ENCODE measurements around the gene PRRC2B.

The PRRC2B gene

GRCh38 chr9:131484051-131484445 is 90.2 kb downstream of the PRRC2B start:
- H2AFZ ChIP-seq (ENCODE audit: insufficient read depth, low read length, poor library complexity), result no peak overlapping the region
- H3K27ac ChIP-seq (ENCODE audit: low read depth, low read length), result no peak overlapping the region
- no peak overlapping the region for H3K4ac ChIP-seq (ENCODE audit: low read depth, low read length)
- no peaks in the 10 kb centered on the region for H3K27me3 ChIP-seq (ENCODE audit: insufficient read depth, low read length)
- no peak overlapping the region for H4K8ac ChIP-seq (ENCODE audit: low read depth, low read length)
- H3K18ac ChIP-seq (ENCODE audit: low read length), result no peak overlapping the region
- H4K12ac ChIP-seq (ENCODE audit: low read depth, low read length), result no peak overlapping the region
- H3K79me1 ChIP-seq (ENCODE audit: low read length), result no peaks in the 10 kb centered on the region
- H3K79me2 ChIP-seq (ENCODE audit: control insufficient read depth, insufficient read depth, low read length, poor library complexity), result no peaks in the 10 kb centered on the region
- H3K9me3 ChIP-seq (ENCODE audit: insufficient read depth, low read depth, low read length), result peaks cover 4% of the 10 kb centered on the region
- H3K4me1 ChIP-seq (ENCODE audit: control insufficient read depth in 1 of 2, insufficient read depth in 2 of 2, low read length in 2 of 2), result no peaks in the 10 kb centered on the region
- H2AK5ac ChIP-seq (ENCODE audit: low read length), result no peak overlapping the region
- DNase-seq, result no peak
- H3K36me3 ChIP-seq (ENCODE audit: control insufficient read depth in 1 of 2, insufficient read depth in 2 of 2, low read length in 2 of 2), result peaks cover 88 to 95% of the 10 kb centered on the region in 2 experiments
- no peak overlapping the region for H3K4me3 ChIP-seq (ENCODE audit: low read depth, low read length)
- H2BK120ac ChIP-seq (ENCODE audit: insufficient read depth, low read length, poor library complexity), result no peak overlapping the region
- H2BK5ac ChIP-seq (ENCODE audit: low read depth, low read length, poor library complexity), result no peak overlapping the region
- no peak overlapping the region for H3K4me2 ChIP-seq (ENCODE audit: low read length)
- H3K23ac ChIP-seq (ENCODE audit: low read length), result no peak overlapping the region
- no peak overlapping the region for H3K9ac ChIP-seq (ENCODE audit: low read length)
- no peak overlapping the region for H3K14ac ChIP-seq (ENCODE audit: low read length)
- WGBS (ENCODE audit: extremely low coverage, insufficient coverage, insufficient read length), result no CpG with 5 or more reads among the region's 7 CpGs
- no peak overlapping the region for H4K91ac ChIP-seq (ENCODE audit: low read depth, low read length)
- no peak overlapping the region for H2BK12ac ChIP-seq (ENCODE audit: low read length)

GRCh38 chr9:131484560-131485185 is 90.8 kb downstream of the PRRC2B start:
- H3K4me3 ChIP-seq (ENCODE audit: low read depth, low read length), result no peak overlapping the region
- H4K12ac ChIP-seq (ENCODE audit: low read depth, low read length), result no peak overlapping the region
- no peak overlapping the region for H2BK120ac ChIP-seq (ENCODE audit: insufficient read depth, low read length, poor library complexity)
- H4K8ac ChIP-seq (ENCODE audit: low read depth, low read length), result no peak overlapping the region
- no peak overlapping the region for H3K23ac ChIP-seq (ENCODE audit: low read length)
- no peaks in the 10 kb centered on the region for H3K27me3 ChIP-seq (ENCODE audit: insufficient read depth, low read length)
- H3K4ac ChIP-seq (ENCODE audit: low read depth, low read length), result no peak overlapping the region
- H3K9me3 ChIP-seq (ENCODE audit: insufficient read depth, low read depth, low read length), result peaks cover 4% of the 10 kb centered on the region
- no peak overlapping the region for H2BK12ac ChIP-seq (ENCODE audit: low read length)
- no CpG with 5 or more reads among the region's 15 CpGs for WGBS (ENCODE audit: extremely low coverage, insufficient coverage, insufficient read length)
- no peak overlapping the region for H3K27ac ChIP-seq (ENCODE audit: low read depth, low read length)
- H4K91ac ChIP-seq (ENCODE audit: low read depth, low read length), result no peak overlapping the region
- DNase-seq, result no peak
- no peak overlapping the region for H3K4me2 ChIP-seq (ENCODE audit: low read length)
- no peaks in the 10 kb centered on the region for H3K79me1 ChIP-seq (ENCODE audit: low read length)
- H2BK5ac ChIP-seq (ENCODE audit: low read depth, low read length, poor library complexity), result no peak overlapping the region
- H3K14ac ChIP-seq (ENCODE audit: low read length), result no peak overlapping the region
- no peak overlapping the region for H2AFZ ChIP-seq (ENCODE audit: insufficient read depth, low read length, poor library complexity)
- H3K9ac ChIP-seq (ENCODE audit: low read length), result no peak overlapping the region
- no peaks in the 10 kb centered on the region for H3K79me2 ChIP-seq (ENCODE audit: control insufficient read depth, insufficient read depth, low read length, poor library complexity)
- no peak overlapping the region for H2AK5ac ChIP-seq (ENCODE audit: low read length)
- H3K36me3 ChIP-seq (ENCODE audit: control insufficient read depth in 1 of 2, insufficient read depth in 2 of 2, low read length in 2 of 2), result peaks cover 88 to 95% of the 10 kb centered on the region in 2 experiments
- no peak overlapping the region for H3K18ac ChIP-seq (ENCODE audit: low read length)
- no peaks in the 10 kb centered on the region for H3K4me1 ChIP-seq (ENCODE audit: control insufficient read depth in 1 of 2, insufficient read depth in 2 of 2, low read length in 2 of 2)

GRCh38 chr9:131485206-131485605 is 91.3 kb downstream of the PRRC2B start:
- Histone ChIP-seq H3K4me2 (ENCODE audit: low read length) (no peak overlapping the region), H3K79me1 (ENCODE audit: low read length) (no peaks in the 10 kb centered on the region), H3K9ac (ENCODE audit: low read length) (no peak overlapping the region), H3K18ac (ENCODE audit: low read length) (no peak overlapping the region), H2AK5ac (ENCODE audit: low read length) (no peak overlapping the region), H4K91ac (ENCODE audit: low read depth, low read length) (no peak overlapping the region), H2AFZ (ENCODE audit: insufficient read depth, low read length, poor library complexity) (no peak overlapping the region), H2BK12ac (ENCODE audit: low read length) (no peak overlapping the region), H2BK120ac (ENCODE audit: insufficient read depth, low read length, poor library complexity) (no peak overlapping the region), H3K27ac (ENCODE audit: low read depth, low read length) (no peak overlapping the region), H3K4ac (ENCODE audit: low read depth, low read length) (no peak overlapping the region), H3K23ac (ENCODE audit: low read length) (no peak overlapping the region), H4K12ac (ENCODE audit: low read depth, low read length) (no peak overlapping the region), H4K8ac (ENCODE audit: low read depth, low read length) (no peak overlapping the region), H3K79me2 (ENCODE audit: control insufficient read depth, insufficient read depth, low read length, poor library complexity) (no peaks in the 10 kb centered on the region), H3K36me3 (ENCODE audit: control insufficient read depth in 1 of 2, insufficient read depth in 2 of 2, low read length in 2 of 2) (peaks cover 91 to 96% of the 10 kb centered on the region in 2 experiments), H3K4me3 (ENCODE audit: low read depth, low read length) (no peak overlapping the region), H3K27me3 (ENCODE audit: insufficient read depth, low read length) (no peaks in the 10 kb centered on the region), H2BK5ac (ENCODE audit: low read depth, low read length, poor library complexity) (no peak overlapping the region), H3K9me3 (ENCODE audit: insufficient read depth, low read depth, low read length) (peaks cover 4% of the 10 kb centered on the region), H3K14ac (ENCODE audit: low read length) (no peak overlapping the region), H3K4me1 (ENCODE audit: control insufficient read depth in 1 of 2, insufficient read depth in 2 of 2, low read length in 2 of 2) (no peaks in the 10 kb centered on the region)
- WGBS (ENCODE audit: extremely low coverage, insufficient coverage, insufficient read length), result no CpG with 5 or more reads among the region's 12 CpGs
- DNase-seq, result no peak

- H2BK5ac ChIP-seq (ENCODE audit: low read depth, low read length, poor library complexity), result no peak overlapping the region
- H2BK12ac ChIP-seq (ENCODE audit: low read length), result no peak overlapping the region
- H3K27ac ChIP-seq (ENCODE audit: low read depth, low read length), result no peak overlapping the region
- peak overlapping the region; percentile 48 for H3K4me3 ChIP-seq (ENCODE audit: low read depth, low read length)
- H3K18ac ChIP-seq (ENCODE audit: low read length), result no peak overlapping the region
- H4K91ac ChIP-seq (ENCODE audit: low read depth, low read length), result no peak overlapping the region
- no peaks in the 10 kb centered on the region for H3K79me1 ChIP-seq (ENCODE audit: low read length)
- no peak overlapping the region for H2AK5ac ChIP-seq (ENCODE audit: low read length)
- no CpG with 5 or more reads among the region's 19 CpGs for WGBS (ENCODE audit: extremely low coverage, insufficient coverage, insufficient read length)
- no peak overlapping the region for H3K4ac ChIP-seq (ENCODE audit: low read depth, low read length)
- H3K23ac ChIP-seq (ENCODE audit: low read length), result no peak overlapping the region
- H3K79me2 ChIP-seq (ENCODE audit: control insufficient read depth, insufficient read depth, low read length, poor library complexity), result no peaks in the 10 kb centered on the region
- H3K27me3 ChIP-seq (ENCODE audit: insufficient read depth, low read length), result no peaks in the 10 kb centered on the region
- H3K4me2 ChIP-seq (ENCODE audit: low read length), result no peak overlapping the region
- H2AFZ ChIP-seq (ENCODE audit: insufficient read depth, low read length, poor library complexity), result no peak overlapping the region
- H3K36me3 ChIP-seq (ENCODE audit: control insufficient read depth in 1 of 2, insufficient read depth in 2 of 2, low read length in 2 of 2), result peaks cover 93 to 96% of the 10 kb centered on the region in 2 experiments
- H4K8ac ChIP-seq (ENCODE audit: low read depth, low read length), result no peak overlapping the region
- peaks cover 4% of the 10 kb centered on the region for H3K9me3 ChIP-seq (ENCODE audit: insufficient read depth, low read depth, low read length)
- no peak overlapping the region for H4K12ac ChIP-seq (ENCODE audit: low read depth, low read length)
- no peak for DNase-seq
- H3K4me1 ChIP-seq (ENCODE audit: control insufficient read depth in 1 of 2, insufficient read depth in 2 of 2, low read length in 2 of 2), result no peaks in the 10 kb centered on the region
- H3K9ac ChIP-seq (ENCODE audit: low read length), result no peak overlapping the region
- no peak overlapping the region for H3K14ac ChIP-seq (ENCODE audit: low read length)
- no peak overlapping the region for H2BK120ac ChIP-seq (ENCODE audit: insufficient read depth, low read length, poor library complexity)
These were observed 92.0 kb downstream of the PRRC2B start for GRCh38 chr9:131485728-131486422.
